ENCODE results near the gene RNU6-9.
"Not testable (repeated sequence)": the region's sequence is repeated elsewhere in the genome, so short reads cannot be mapped to it uniquely, and the experiment has no call there.

RNU6-9 gene

GRCh38 chr19:892894-893689, at the start of gene RNU6-9, which contains the start of gene MED16:
Gene RNU6-9 (plus strand): TSS chr19:893484.
Gene MED16 (minus strand): TSS chr19:893187. CDS start chr19:891131, 2,056 bp downstream.
- peak; percentile 83 to 96 (median 88) for DNase-seq

DNA sequence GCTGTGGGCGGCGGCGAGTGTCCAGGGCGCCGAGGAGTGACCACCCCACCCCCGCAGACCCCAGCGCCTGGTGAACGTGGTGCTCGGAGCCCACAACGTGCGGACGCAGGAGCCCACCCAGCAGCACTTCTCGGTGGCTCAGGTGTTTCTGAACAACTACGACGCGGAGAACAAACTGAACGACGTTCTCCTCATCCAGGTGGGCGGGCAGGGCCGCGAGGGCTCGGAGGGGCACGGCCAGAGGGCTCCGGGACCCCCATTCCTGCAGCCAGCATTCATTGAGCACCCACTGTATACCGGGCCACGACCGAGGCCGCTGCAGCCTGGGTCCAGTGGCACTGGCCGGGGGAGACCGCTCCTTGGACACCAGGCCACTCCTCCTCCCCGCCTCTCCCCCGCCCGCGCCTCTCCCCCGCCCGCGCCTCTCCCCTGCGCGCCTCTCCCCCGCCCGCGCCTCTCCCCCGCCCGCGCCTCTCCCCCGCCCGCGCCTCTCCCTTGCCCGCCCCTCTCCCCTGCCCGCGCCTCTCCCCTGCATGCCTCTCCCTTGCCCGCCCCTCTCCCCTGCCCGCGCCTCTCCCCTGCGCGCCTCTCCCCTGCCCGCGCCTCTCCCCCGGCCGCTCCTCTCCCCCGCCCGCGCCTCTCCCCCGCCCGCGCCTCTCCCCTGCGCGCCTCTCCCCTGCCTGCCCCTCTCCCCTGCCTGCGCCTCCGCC, 49.3 kb upstream of the RNU6-9 start:
- peak in 1 of 6 experiments; percentile 12 for DNase-seq

DNA sequence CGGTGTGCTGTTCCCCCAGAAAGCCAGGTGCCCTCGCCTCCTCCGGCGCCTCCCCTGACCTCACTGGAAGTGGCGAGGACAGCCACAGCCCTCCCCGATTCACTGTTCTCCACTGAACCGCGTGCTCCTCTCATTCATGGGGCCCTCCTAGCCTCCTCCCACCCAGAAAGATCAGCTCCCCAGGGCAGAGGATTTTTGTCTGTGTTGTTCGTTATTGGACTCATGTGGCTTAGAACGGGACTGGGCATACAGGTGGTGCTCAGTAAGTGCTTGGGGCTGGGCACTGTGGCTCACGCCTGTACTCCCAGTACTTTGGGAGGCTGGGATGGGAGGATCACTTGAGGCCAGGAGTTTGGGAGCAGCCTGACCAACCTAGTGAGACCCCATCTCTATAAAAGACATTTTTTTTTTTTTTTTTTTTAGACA, 48.7 kb upstream of the RNU6-9 start:
- peak in 1 of 6 experiments; percentile 13 for DNase-seq

DNA sequence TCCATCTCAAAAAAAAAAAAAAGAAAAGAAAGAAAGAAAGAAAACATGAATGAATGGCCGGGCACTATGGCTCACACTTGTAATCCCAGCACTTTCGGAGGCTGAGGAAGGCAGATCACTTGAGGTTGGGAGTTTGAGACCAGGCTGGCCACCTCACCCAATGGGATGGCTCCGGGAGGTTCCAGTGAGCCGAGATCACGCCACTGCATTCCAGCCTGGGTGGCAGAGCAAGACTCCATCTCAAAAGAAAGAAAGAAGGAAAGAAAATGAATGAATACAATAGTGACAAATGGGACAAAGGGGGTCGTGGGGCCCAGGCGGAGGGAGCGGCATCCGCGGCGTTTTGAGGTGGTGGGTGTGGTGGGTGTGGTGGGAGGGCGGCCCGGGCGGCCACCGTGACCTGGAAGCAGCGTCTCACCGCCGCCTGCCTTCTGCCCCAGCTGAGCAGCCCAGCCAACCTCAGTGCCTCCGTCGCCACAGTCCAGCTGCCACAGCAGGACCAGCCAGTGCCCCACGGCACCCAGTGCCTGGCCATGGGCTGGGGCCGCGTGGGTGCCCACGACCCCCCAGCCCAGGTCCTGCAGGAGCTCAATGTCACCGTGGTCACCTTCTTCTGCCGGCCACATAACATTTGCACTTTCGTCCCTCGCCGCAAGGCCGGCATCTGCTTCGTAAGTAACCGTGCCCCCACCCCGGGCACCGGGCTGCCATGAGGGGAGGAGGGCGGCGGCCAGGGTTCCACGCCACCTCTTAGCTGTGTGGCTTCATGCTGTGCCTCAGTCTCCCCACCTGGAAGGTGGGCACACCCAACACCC, 47.4 kb upstream of the RNU6-9 start:
- no peak for DNase-seq

DNA sequence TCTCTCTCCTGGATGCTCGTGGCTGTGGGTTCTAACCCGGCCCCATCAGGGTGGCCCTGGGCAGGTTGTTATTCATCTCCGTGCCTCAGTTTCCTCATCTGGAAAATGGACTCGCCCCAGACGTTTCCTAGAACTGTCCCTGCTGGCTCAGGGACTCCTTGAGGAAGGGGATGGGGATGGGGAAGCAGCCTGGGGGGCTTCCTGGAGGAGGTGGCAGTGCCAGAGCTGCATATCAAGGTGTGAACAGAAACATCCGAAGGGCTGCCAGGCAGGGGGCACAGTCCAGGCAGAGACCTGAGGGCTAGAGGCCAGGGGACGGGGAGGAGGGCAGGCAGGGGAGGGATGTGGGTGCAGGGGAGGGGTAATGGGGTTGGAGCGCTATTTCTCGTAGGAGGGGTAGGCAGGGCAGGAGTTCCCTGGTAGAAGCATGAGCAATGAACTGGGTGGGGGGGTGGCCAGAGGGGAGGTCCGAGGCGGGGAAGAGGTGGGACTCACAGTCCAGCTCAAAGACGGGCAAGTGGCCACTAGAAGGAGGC, 44.8 kb upstream of the RNU6-9 start:
- no peak for DNase-seq

DNA sequence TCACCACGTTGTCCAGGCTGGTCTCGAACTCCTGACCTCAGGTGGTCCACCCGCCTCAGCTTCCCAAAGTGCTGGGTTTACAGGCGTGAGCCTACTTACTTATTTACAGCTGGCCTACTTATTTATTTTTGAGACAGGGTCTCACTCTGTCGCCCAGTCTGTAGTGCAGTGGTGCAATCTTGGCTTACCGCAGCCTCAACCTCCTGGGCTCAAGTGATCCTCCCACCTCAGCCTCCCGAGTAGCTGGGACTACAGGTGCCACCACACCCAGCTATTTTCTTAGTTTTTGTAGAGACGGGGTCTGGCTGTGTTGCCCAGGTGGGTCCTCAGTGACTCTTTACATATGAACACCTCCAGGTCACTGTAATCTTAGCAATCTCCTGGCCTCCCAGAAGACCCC, 44.1 kb upstream of the RNU6-9 start:
- not testable (repeated sequence) for DNase-seq

DNA sequence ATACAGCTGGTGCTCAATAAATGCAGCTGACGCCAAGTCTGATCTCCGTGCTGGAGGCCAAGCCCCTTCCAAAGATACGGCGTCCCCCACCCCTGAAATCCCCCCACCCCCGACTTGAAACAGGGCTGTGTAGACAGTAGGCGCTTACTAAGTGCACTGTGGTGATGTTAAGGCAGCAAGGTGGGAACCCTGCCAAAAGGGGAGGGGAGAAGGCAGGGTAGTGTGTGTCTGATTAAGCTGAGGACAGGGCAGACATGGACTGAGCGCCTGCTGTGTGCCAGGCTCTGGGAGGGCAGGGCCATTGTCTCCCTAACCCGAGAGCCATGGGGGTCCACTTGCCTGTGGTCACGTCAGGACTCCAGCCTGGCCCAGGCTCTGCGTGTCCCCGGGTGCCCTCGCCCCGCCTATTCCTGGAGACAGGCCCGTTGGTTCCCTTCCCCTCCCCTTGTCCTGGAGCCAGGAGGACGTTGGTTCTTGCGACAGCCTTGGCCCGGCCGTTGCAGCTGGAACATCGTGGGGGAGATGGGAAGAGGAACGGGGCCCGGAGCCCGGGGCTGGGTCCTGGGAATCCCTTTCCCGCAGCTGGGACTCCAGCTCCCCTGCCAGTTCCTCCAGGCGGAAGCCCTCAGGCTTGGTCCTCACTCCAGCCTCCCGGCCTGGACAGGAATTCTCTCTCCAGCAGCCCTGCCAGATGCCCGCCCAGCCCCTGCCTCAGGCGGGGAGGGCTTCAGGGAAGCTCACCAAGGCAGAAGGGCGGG, 42.9 kb upstream of the RNU6-9 start:
- no peak for DNase-seq

DNA sequence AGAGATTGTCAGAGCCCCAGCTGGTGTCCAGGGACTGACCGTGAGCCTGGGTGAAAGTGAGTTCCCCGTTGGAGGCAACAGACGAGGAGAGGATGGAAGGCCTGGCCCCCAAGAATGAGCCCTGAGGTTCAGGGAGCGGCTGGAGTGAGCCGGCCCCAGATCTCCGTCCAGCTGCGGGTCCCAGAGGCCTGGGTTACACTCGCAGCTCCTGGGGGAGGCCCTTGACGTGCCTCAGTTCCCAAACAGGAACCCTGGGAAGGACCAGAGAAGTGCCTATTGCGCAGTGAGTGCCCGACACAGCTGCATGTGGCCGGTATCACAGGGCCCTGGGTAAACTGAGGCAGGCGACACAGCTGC, 42.3 kb upstream of the RNU6-9 start:
- DNase-seq, result no peak

DNA sequence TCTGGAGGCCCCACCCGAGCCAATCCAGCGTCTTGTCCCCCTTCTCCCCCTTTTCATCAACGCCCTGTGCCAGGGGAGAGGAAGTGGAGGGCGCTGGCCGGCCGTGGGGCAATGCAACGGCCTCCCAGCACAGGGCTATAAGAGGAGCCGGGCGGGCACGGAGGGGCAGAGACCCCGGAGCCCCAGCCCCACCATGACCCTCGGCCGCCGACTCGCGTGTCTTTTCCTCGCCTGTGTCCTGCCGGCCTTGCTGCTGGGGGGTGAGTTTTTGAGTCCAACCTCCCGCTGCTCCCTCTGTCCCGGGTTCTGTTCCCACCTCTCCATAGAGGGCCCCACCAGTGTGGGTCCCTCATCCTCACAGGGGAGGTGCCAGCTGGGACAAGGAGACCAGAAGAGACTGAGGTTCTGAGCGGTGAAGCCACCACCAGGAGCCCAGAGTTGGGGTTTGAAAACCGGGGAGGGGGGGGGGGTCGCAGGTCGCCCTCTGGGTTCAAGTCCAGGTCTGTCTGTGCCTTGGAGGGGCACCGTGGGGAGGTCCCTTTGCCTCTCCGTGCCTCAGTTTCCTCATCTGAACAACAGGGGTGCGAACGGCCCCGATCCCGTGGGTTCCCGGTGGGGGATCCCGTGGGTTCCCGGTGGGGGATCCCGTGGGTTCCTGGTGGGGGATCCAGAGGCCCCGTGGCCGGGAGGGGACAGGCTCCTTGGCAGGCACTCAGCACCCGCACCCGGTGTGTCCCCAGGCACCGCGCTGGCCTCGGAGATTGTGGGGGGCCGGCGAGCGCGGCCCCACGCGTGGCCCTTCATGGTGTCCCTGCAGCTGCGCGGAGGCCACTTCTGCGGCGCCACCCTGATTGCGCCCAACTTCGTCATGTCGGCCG, 40.9 kb upstream of the RNU6-9 start, which contains the start of gene ELANE:
Gene ELANE (plus strand): TSS at position 168 of the 878 bp plus-strand sequence. CDS start 26 bp downstream, at position 194.
- DNase-seq, result no peak

DNA sequence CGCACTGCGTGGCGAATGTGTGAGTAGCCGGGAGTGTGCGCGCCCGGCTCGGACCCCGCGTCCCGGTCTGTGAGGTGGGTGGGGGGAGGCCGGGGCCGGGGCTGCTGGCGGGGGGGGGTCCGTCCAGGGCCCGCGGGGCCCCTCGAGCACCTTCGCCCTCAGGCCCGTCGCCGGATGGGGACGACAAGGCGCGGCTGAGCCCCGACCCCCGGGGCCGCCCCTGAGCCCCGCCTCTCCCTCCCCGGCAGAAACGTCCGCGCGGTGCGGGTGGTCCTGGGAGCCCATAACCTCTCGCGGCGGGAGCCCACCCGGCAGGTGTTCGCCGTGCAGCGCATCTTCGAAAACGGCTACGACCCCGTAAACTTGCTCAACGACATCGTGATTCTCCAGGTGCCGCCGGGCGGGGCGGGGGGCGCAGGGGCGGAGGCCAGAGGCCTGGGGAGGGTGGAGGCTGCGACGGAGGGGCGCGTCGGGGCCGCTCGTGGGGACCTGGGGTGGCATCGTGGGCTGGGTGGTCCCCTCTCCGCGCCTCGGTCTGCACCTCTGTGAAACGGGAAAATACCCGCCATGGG, 40.2 kb upstream of the RNU6-9 start:
- DNase-seq, result no peak

DNA sequence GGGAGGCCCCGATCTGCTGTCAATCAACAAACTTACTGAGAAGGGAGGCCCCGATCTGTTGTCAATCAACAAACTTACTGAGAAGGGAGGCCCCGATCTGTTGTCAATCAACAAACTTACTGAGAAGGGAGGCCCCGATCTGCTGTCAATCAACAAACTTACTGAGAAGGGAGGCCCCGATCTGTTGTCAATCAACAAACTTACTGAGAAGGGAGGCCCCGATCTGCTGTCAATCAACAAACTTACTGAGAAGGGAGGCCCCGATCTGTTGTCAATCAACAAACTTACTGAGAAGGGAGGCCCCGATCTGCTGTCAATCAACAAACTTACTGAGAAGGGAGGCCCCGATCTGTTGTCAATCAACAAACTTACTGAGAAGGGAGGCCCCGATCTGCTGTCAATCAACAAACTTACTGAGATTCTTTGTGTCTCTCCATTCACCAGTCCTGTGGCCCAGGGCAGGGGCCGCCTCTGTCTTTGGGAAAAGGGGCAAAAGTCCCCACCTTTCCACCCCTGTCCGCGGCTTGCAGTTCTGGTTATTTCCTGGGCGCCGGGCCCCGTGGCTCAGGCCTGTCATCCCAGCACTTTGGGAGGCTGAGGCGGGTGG, 39.6 kb upstream of the RNU6-9 start:
- not testable (repeated sequence) for DNase-seq

DNA sequence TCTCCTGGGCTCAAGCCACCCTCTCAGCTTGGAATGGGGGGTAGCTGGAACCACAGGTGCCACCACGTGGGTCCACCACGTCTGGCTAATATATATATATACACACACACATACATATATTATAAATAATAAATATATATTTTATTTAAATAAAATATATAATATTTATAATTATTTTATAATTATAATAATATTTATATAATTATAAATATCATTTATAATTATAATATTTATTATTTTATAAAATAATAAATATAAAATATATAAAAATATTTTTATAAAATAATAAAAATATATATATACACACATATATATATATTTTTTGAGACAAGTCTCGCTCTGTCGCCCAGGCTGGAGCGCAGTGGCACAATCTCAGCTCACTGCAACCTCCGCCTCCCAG, 38.7 kb upstream of the RNU6-9 start:
- DNase-seq, result no peak

DNA sequence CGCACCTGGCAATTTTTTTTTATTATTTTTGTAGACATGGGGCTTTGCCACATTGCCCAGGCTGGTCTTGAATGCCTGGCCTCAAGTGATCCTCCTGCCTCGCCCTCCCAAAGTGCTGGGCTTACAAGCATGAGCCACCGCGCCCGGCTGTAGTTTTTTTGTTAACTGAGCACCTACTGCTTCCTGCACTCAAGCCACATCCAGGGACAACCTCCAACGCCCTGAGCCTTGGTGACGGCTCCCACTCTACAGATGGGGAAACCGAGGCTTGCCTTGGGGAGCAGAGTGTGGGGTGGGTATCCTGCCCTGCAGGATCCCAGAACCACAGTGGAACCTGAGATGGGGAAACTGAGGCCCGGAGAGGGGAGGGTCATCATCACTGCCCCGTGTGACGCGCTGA, 38.1 kb upstream of the RNU6-9 start:
- DNase-seq, result no peak

DNA sequence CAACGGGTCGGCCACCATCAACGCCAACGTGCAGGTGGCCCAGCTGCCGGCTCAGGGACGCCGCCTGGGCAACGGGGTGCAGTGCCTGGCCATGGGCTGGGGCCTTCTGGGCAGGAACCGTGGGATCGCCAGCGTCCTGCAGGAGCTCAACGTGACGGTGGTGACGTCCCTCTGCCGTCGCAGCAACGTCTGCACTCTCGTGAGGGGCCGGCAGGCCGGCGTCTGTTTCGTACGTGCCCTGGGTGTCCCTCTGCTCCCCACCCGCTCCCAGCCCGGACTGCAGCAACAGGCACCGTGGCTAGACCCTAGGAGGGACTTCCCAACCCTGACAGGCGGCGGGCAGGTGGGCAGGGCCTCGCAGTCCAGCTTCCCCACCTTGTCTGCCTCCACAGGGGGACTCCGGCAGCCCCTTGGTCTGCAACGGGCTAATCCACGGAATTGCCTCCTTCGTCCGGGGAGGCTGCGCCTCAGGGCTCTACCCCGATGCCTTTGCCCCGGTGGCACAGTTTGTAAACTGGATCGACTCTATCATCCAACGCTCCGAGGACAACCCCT, 37.6 kb upstream of the RNU6-9 start:
- no peak for DNase-seq

GRCh38 chr19:858284-858683, 35.0 kb upstream of the RNU6-9 start:
- no peak for DNase-seq

GRCh38 chr19:858868-859843, 34.1 kb upstream of the RNU6-9 start, which contains the start of gene CFD:
Gene CFD (plus strand): TSS chr19:859664. CDS start chr19:859690, 26 bp downstream.
- DNase-seq, result no peak

- DNase-seq, result no peak
These were observed 32.0 kb upstream of the RNU6-9 start for GRCh38 chr19:861141-861755.

Measured in stimulated activated naive CD4-positive, alpha-beta T cell (primary cell).